ENCODE results near the gene RPF1. TPM values are rescaled to one million over a fixed set of nuclear protein-coding genes. Genes with fewer than 3 reads are reported as not detected.

RPF1 gene
- total and polyA plus RNA-seq, 9 donors = 19.5 to 35.2 (median 27.6) TPM

- WGBS, 3 donors = 86 to 95% (median 89%) methylated on average over 1 of the region's 1 CpG
- no peak overlapping the region for H3K4me3 ChIP-seq
- no peak for TF ChIP-seq POLR2A (IDR thresholded peaks at IDR 0.05)
- TF ChIP-seq, protein P1, sequence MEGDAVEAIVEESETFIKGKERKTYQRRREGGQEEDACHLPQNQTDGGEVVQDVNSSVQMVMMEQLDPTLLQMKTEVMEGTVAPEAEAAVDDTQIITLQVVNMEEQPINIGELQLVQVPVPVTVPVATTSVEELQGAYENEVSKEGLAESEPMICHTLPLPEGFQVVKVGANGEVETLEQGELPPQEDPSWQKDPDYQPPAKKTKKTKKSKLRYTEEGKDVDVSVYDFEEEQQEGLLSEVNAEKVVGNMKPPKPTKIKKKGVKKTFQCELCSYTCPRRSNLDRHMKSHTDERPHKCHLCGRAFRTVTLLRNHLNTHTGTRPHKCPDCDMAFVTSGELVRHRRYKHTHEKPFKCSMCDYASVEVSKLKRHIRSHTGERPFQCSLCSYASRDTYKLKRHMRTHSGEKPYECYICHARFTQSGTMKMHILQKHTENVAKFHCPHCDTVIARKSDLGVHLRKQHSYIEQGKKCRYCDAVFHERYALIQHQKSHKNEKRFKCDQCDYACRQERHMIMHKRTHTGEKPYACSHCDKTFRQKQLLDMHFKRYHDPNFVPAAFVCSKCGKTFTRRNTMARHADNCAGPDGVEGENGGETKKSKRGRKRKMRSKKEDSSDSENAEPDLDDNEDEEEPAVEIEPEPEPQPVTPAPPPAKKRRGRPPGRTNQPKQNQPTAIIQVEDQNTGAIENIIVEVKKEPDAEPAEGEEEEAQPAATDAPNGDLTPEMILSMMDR (IDR thresholded peaks at IDR 0.05) = no peak
- TF ChIP-seq EP300 (IDR thresholded peaks at IDR 0.05) = no peak
- H3K27ac ChIP-seq = no peak overlapping the region
- H3K27me3 ChIP-seq = no peaks in the 10 kb centered on the region
- no peaks in the 10 kb centered on the region for H3K4me1 ChIP-seq (ENCODE audit: insufficient read depth)
- intact Hi-C loops (cut with DNase I) = no loop called here
- no peaks in the 10 kb centered on the region for H3K36me3 ChIP-seq
- no peaks in the 10 kb centered on the region for H3K9me3 ChIP-seq
- no peak for DNase-seq
Measured at GRCh38 chr1:84525779-84526178, 46.7 kb downstream of the RPF1 start.

DNA sequence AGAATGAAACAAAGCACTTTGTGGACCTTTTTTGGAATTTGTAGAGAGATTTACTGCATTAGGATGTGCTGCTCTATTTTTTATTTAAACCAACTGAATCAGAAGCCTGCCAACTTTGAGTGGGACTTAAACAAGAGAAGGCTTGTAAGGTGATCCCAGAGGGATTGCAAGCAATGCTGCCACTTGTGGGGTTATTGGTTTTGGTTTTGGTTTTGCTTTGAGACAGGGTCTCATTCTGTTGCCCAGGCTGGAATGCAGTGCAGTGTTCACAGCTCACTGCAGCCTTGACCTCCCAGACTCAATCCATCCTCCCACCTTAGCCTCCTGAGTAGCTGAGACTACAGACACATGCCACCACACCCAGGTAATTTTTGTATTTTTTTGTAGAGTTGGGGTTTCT lies 59.5 kb downstream of the RPF1 start:
- Histone ChIP-seq H3K27me3 (no peaks in the 10 kb centered on the region), H3K4me1 (ENCODE audit: insufficient read depth) (no peaks in the 10 kb centered on the region), H3K27ac (no peak overlapping the region), H3K9me3 (no peaks in the 10 kb centered on the region), H3K36me3 (no peaks in the 10 kb centered on the region), H3K4me3 (no peak overlapping the region)
- intact Hi-C loops (cut with DNase I) = no loop called here
- DNase-seq = no peak
- TF ChIP-seq, protein P1 (IDR thresholded peaks at IDR 0.05) = no peak

DNA sequence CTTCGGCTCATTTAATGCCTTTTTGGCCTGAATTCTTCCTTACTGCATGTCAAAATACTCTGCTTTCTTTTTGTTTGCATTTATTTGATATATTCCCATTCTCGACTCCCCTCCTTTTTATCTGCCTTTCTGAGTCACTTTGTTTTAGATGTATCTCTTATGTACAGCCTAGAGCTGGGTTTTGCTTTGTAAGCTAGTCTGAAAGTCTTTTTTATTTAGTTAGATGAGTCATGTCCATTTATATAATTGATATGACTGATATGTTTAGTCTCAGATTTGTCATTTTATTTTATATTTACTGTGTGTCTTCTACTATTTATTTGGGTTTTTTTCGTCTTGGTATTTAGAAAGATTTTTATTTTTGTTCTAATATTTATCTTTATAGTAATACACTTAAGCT lies 60.9 kb downstream of the RPF1 start:
- Histone ChIP-seq H3K9me3 (no peaks in the 10 kb centered on the region), H3K36me3 (no peaks in the 10 kb centered on the region), H3K4me1 (ENCODE audit: insufficient read depth) (no peaks in the 10 kb centered on the region), H3K27ac (no peak overlapping the region), H3K27me3 (no peaks in the 10 kb centered on the region), H3K4me3 (no peak overlapping the region)
- TF ChIP-seq POLR2A (IDR thresholded peaks at IDR 0.05) (no peak), EP300 (IDR thresholded peaks at IDR 0.05) (no peak)
- TF ChIP-seq, protein P1 (IDR thresholded peaks at IDR 0.05) = no peak
- DNase-seq = no peak
- intact Hi-C loops (cut with DNase I) = no loop called here
- 32 to 45% (median 37%) methylated on average over 3 of the region's 3 CpGs for WGBS, 3 donors

DNA sequence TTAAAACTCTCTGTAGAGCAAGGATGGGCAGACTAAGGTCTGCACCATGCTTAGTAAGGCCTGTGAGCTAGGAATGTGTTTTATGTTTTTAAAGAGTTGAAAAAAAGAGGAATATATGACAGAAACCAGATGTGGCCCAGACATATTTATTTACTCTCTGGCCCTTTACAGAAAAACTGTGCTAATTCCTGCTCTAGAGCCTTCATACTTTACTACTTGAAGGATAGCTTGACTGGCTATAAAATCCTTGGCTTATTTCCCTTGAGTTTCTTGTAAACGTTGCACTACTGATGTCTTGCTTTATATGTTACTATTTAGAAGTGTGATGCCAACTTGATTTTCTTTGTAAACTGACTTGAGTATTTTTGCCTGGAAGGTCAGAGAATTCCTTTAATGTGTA lies 61.7 kb downstream of the RPF1 start:
- Histone ChIP-seq H3K27me3 (no peaks in the 10 kb centered on the region), H3K27ac (no peak overlapping the region), H3K9me3 (no peaks in the 10 kb centered on the region), H3K36me3 (no peaks in the 10 kb centered on the region), H3K4me3 (no peak overlapping the region), H3K4me1 (ENCODE audit: insufficient read depth) (no peaks in the 10 kb centered on the region)
- intact Hi-C loops (cut with DNase I) = no loop called here
- TF ChIP-seq, protein P1 (IDR thresholded peaks at IDR 0.05) = no peak
- TF ChIP-seq EP300 (IDR thresholded peaks at IDR 0.05) = no peak
- no peak for TF ChIP-seq POLR2A (IDR thresholded peaks at IDR 0.05)
- DNase-seq = no peak
- WGBS, 3 donors = 9 to 16% (median 13%) methylated on average over 1 of the region's 1 CpG

DNA sequence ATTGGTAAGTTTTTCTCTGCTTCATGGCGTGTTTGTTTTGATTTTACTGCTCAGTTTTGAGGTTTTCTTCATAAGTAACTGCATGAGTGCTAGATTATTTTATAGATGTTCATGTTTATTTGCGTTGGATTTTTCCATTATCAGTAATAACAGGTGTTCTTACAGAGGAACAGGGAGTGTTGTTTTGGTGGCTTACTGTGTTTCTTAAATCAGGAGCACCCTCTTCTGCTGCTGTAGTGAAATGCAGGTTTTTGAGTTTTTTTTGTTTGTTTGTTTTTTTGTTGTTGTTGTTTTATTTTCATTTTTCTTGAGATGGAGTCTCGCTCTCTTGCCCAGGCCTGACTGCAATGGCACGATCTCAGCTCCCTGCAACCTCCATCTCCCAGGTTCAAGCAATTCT lies 62.6 kb downstream of the RPF1 start:
- H3K4me3 ChIP-seq = no peak overlapping the region
- H3K4me1 ChIP-seq (ENCODE audit: insufficient read depth) = no peaks in the 10 kb centered on the region
- no peaks in the 10 kb centered on the region for H3K27me3 ChIP-seq
- DNase-seq = no peak
- TF ChIP-seq EP300 (IDR thresholded peaks at IDR 0.05) (no peak), POLR2A (IDR thresholded peaks at IDR 0.05) (no peak)
- TF ChIP-seq, protein P1 (IDR thresholded peaks at IDR 0.05) = no peak
- no peak overlapping the region for H3K27ac ChIP-seq
- intact Hi-C loops (cut with DNase I) = no loop called here
- H3K36me3 ChIP-seq = no peaks in the 10 kb centered on the region
- no peaks in the 10 kb centered on the region for H3K9me3 ChIP-seq
- 69 to 91% (median 85%) methylated on average over 4 of the region's 4 CpGs for WGBS, 3 donors

All from ovary (tissue), 9 donors.